ENCODE measurements around the gene TERT. TPM values are rescaled to one million over a fixed set of nuclear protein-coding genes. Genes with fewer than 3 reads are reported as not detected.

TERT gene
- total and polyA plus RNA-seq, 2 of the 13 experiments (the other 11 are each of a cell fraction or from before 2014, with no cell fraction given): 4.3 to 5.9 TPM

DNA sequence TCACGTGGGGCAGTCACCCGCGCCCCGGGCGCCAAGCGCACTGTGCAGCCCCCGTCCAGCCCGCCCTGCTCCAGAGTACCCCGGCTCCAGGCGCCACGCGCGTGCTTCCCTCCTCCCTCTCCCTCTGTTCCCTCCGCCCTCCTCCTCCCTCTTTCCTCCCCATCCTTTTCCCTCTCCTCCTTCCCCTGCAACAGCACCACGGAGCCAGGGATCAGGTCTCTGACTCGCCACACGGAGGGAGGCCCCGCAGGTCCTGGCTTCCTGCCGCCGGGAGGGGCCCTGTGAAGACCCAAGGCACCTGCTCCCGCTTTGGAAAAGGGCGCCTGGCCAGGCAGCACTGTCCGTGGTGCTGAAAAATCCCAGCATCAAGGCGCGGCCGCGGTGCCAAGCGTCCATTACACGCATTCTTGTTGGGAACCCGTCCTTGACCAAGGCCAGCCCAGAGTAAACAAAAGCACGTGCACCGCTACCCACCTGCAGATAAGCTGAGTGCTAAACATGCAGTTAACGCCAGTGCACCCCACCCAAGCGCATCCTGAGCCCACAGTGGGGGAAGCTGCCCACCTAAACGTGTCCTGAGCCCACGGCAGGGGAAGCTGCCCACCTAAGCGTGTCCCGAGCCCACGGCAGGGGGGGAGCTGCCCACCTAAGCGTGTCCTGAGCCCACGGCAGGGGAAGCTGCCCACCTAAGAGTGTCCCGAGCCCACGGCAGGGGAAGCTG, 48.0 kb downstream of the TERT start (continued):
- no peak for TF ChIP-seq ZFP82 (CRISPR knock-in tag; IDR thresholded peaks at IDR 0.05; ENCODE audit: borderline replicate concordance)
- no peak for TF ChIP-seq TCF7L2 (IDR thresholded peaks at IDR 0.05; ENCODE audit: low read depth, low read length)
- TF ChIP-seq ZBTB43 (CRISPR knock-in tag; conservative IDR thresholded peaks at IDR 0.05): peak; percentile 88
- 0 out of 2 replicates have a peak, but pooled peaks have one; percentile 49 for TF ChIP-seq MYNN (CRISPR knock-in tag; IDR thresholded peaks at IDR 0.05; ENCODE audit: low read depth)
- TF ChIP-seq CREB1 (IDR thresholded peaks at IDR 0.05): no peak
- TF ChIP-seq CREB1 (CRISPR knock-in tag; IDR thresholded peaks at IDR 0.05): no peak
- TF ChIP-seq SMYD3 (CRISPR knock-in tag; IDR thresholded peaks at IDR 0.05): no peak
- TF ChIP-seq, protein P1, sequence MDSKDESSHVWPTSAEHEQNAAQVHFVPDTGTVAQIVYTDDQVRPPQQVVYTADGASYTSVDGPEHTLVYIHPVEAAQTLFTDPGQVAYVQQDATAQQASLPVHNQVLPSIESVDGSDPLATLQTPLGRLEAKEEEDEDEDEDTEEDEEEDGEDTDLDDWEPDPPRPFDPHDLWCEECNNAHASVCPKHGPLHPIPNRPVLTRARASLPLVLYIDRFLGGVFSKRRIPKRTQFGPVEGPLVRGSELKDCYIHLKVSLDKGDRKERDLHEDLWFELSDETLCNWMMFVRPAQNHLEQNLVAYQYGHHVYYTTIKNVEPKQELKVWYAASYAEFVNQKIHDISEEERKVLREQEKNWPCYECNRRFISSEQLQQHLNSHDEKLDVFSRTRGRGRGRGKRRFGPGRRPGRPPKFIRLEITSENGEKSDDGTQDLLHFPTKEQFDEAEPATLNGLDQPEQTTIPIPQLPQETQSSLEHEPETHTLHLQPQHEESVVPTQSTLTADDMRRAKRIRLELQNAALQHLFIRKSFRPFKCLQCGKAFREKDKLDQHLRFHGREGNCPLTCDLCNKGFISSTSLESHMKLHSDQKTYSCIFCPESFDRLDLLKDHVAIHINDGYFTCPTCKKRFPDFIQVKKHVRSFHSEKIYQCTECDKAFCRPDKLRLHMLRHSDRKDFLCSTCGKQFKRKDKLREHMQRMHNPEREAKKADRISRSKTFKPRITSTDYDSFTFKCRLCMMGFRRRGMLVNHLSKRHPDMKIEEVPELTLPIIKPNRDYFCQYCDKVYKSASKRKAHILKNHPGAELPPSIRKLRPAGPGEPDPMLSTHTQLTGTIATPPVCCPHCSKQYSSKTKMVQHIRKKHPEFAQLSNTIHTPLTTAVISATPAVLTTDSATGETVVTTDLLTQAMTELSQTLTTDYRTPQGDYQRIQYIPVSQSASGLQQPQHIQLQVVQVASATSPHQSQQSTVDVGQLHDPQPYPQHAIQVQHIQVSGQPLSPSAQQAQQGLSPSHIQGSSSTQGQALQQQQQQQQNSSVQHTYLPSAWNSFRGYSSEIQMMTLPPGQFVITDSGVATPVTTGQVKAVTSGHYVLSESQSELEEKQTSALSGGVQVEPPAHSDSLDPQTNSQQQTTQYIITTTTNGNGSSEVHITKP (CRISPR knock-in tag; IDR thresholded peaks at IDR 0.05; ENCODE audit: low read depth): no peak
- TF ChIP-seq SKI (IDR thresholded peaks at IDR 0.05; ENCODE audit: partially characterized antibody): no peak
- TF ChIP-seq NCOR1 (IDR thresholded peaks at IDR 0.05; ENCODE audit: borderline replicate concordance, low read length): no peak
- peak; percentile 83 for TF ChIP-seq ZBTB25 (CRISPR knock-in tag; IDR thresholded peaks at IDR 0.05)
- no peak; the same call in 1 of the 2 replicates for TF ChIP-seq ZBTB38 (CRISPR knock-in tag; IDR thresholded peaks at IDR 0.05)
- peak; percentile 78; the same call in 1 of the 2 replicates for TF ChIP-seq ISX (CRISPR knock-in tag; conservative IDR thresholded peaks at IDR 0.05)
- peak; percentile 46; the same call in 1 of the 2 replicates for TF ChIP-seq ZNF614 (CRISPR knock-in tag; IDR thresholded peaks at IDR 0.05; ENCODE audit: borderline replicate concordance)
- TF ChIP-seq KAT2B (IDR thresholded peaks at IDR 0.05; ENCODE audit: borderline replicate concordance, low read depth, low read length): no peak
- TF ChIP-seq ZNF441 (CRISPR knock-in tag; IDR thresholded peaks at IDR 0.05; ENCODE audit: borderline replicate concordance): peak; percentile 90
- no peak for TF ChIP-seq ZSCAN5A (CRISPR knock-in tag; IDR thresholded peaks at IDR 0.05; ENCODE audit: borderline replicate concordance)
- TF ChIP-seq MEF2D (CRISPR knock-in tag; IDR thresholded peaks at IDR 0.05): 0 out of 2 replicates have a peak, but pooled peaks have one; percentile 30
- no peak for TF ChIP-seq CENPBD1 (CRISPR knock-in tag; IDR thresholded peaks at IDR 0.05; ENCODE audit: borderline replicate concordance, low read depth)
- peak; percentile 45; the same call in 1 of the 2 replicates for TF ChIP-seq HOXA3 (CRISPR knock-in tag; IDR thresholded peaks at IDR 0.05)
- TF ChIP-seq BCL6 (CRISPR knock-in tag; IDR thresholded peaks at IDR 0.05): no peak
- 0 out of 2 replicates have a peak, but pooled peaks have one; percentile 31 for TF ChIP-seq ZFAT (CRISPR knock-in tag; conservative IDR thresholded peaks at IDR 0.05)

All from HepG2 (cell line).